Stimulated activated CD8-positive, alpha-beta memory T cell treated with anti-CD3 and anti-CD28 coated beads, Interleukin-7, amount 100 ng/mL, for 24 hours (primary cell): ENCODE data around the gene MAN2B2.
"Not testable (repeated sequence)": the region's sequence is repeated elsewhere in the genome, so short reads cannot be mapped to it uniquely, and the experiment has no call there.

Source experiments
- DNase-seq: peaks from one replicate; pipeline ENCODE4 v3.0.0-alpha.2; 2020; ENCODE audit warnings: low read depth

Gene MAN2B2

GRCh38 chr4:6643141-6643847, 68.3 kb downstream of the MAN2B2 start:
- no peak for DNase-seq

- DNase-seq, result no peak
Measured at GRCh38 chr4:6644792-6645530, 70.0 kb downstream of the MAN2B2 start.

GRCh38 chr4:6647169-6647568, 72.2 kb downstream of the MAN2B2 start:
- no peak for DNase-seq

DNA sequence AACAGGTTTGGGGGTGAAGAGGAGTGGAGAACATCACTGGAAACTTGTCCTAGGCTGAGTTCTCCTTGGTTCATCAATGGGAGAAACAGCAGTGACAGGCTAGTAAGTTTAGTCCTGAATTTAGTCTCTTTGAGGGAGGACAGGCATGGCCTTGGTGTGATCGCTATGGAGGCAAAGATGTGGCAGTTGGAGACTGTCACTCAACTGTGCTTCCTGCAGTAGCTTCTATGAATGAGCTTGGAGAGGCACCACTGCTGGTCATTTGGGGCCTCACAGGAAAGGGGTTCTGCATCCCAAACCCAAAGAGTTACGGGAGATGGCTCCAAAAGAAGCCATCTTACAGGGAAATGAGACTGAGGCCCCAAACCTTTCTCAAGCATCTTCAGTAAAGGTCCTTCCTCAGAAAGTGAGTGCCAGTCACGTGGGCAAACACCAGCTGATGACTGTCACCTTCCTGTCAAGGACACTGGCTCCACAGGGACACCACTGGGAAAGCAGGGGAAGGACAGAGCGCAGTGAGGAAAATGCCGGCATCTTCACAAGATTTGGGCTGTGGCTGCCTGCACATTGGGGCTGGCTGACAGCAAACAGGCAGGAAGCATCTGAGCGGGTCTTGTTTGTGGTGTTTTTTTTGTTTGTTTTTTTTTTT, 72.7 kb downstream of the MAN2B2 start:
- DNase-seq, result no peak

DNA sequence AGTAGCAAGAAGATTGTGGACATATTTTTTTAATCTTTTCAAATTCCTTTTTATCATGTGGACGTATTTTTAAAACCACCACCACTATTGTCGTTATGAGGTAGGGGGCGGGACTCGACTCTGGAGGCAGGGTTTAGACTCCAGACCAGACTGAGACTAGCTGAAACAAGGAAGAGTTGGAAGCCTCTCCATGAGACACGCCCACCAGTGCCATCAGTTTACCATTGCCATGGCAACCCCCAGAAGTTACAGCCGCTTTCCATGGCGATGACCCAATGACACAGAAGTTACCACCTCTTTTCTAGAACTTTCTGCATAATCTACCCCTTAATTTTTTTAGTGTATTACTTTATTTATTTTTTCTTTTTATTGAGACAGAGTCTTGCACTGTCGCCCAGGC, 74.2 kb downstream of the MAN2B2 start:
- DNase-seq, result no peak

GRCh38 chr4:6654211-6654610, 79.2 kb downstream of the MAN2B2 start:
- DNase-seq, result not testable (repeated sequence)

- not testable (repeated sequence) for DNase-seq
Measured at GRCh38 chr4:6655291-6655690, 80.3 kb downstream of the MAN2B2 start.

DNA sequence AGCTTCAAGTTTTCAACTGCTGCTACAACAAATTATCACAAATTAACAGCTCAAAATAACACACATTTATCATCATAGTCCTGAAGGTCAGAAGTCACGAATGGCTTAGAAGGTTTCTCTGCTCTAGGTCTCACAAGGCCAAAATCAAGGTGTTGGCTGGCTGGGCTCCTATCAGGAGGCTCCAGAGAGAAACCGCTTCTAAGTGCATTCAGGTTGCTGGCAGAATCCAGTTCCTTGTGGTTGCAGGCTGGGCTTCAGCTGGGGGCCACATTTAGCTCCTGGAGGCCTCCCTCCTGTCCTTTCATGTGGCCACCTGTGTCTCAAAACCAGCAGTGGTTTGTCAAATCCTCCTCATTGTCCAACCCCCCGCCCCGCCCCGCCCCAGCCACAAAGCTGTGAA, 80.9 kb downstream of the MAN2B2 start:
- no peak for DNase-seq

- no peak for DNase-seq
Measured at GRCh38 chr4:6657242-6658208, 82.5 kb downstream of the MAN2B2 start.

GRCh38 chr4:6658209-6658595, 83.2 kb downstream of the MAN2B2 start:
- no peak for DNase-seq

GRCh38 chr4:6658597-6659075, 83.6 kb downstream of the MAN2B2 start:
- DNase-seq, result peak; percentile 11

GRCh38 chr4:6659897-6660296, 84.9 kb downstream of the MAN2B2 start:
- DNase-seq, result no peak

GRCh38 chr4:6660430-6660829, 85.4 kb downstream of the MAN2B2 start:
- DNase-seq, result no peak

DNA sequence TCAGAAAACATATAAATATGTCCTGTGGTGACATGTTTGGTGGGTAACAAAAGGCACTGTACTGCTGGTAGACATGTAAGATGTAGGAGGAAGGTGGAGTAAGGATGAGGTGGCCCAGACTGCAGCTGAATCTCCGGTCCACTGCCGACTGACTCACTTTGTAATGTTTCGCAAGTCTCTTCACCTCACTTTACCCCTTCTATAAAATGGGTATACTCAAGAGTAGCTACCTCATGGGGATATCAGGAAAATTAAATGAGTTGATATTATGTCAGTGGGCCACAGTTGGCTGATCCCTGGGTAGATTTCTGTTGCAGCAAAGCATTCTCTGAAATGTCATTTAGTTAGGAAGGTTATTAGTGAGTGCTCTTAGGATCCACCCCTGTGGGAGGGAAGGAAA, 87.6 kb downstream of the MAN2B2 start:
- no peak for DNase-seq

DNA sequence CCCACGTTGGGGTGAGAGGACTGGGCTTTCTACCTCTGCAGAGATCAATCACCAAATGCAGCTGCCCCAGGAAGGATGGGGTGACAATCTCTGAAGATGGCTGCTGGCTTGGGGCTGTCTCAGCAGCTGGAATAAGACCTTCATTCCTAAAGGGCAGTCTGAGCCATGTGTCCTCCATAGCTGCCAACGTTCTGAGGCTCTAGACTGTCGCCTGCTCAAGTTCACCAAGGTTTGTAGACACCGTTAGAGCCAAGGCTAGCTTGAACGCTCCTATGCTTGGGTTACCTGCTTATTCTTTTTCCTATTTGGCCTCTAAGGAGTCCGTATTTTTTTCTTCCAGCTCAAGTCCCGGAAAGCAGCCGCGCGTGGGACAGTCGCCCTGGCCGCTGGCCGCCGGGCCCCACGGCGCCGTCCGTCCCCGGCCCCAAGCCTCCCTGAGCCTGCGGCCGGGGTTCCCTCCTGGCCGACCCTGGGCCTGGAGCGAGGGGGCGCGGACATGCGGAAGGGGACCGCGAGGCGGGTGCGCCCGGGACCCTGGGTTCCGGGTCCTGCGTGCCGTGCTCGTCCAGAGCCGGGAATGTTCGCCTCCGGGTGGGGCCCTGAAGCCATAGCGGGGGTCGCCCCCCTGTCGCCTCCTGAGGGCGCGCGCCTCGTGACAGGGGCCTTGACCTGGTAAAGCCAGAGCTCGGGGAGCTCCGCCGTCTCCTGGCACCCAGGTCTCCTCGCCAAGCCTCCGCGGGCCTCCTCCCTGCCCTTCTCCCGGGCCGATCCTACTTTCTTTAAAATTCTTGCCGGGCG, 88.8 kb downstream of the MAN2B2 start:
- DNase-seq, result no peak

DNA sequence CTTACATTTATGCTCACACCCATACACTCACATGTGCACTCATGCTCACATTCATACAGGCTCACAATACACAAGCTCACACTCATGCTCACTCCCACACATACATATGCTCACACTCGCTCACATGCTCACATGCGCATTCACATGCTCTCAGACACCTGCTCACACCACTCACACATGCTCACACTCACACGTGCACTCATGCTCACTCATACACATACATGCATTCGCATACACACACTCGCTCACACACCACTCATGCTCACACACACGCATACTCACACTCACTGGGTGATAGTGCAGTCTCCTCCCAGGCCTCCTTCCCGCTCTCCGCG, 90.3 kb downstream of the MAN2B2 start:
- DNase-seq, result no peak

- no peak for DNase-seq
Measured at GRCh38 chr4:6668391-6668790, 93.4 kb downstream of the MAN2B2 start.

DNA sequence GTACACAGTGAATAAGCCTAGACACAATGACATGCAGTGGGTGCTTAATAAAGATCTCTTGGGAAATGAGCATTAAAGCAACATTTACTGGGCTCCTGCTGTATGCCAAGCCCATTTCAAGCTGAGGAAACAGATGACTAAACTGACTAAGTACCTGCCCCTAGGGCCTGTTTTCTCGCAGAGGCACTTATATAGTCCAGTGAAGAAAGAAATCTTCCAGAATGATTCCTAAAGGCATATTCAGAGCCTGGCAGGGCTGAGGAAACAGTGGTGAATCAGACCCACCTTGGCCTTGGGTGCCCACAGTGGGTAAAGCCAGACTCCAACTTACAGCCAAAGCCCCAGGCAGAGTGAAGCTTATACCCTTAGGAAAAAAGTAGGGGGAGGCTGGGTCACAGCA, 96.7 kb downstream of the MAN2B2 start:
- no peak for DNase-seq

- no peak for DNase-seq
Measured at GRCh38 chr4:6672131-6672530, 97.1 kb downstream of the MAN2B2 start.

DNA sequence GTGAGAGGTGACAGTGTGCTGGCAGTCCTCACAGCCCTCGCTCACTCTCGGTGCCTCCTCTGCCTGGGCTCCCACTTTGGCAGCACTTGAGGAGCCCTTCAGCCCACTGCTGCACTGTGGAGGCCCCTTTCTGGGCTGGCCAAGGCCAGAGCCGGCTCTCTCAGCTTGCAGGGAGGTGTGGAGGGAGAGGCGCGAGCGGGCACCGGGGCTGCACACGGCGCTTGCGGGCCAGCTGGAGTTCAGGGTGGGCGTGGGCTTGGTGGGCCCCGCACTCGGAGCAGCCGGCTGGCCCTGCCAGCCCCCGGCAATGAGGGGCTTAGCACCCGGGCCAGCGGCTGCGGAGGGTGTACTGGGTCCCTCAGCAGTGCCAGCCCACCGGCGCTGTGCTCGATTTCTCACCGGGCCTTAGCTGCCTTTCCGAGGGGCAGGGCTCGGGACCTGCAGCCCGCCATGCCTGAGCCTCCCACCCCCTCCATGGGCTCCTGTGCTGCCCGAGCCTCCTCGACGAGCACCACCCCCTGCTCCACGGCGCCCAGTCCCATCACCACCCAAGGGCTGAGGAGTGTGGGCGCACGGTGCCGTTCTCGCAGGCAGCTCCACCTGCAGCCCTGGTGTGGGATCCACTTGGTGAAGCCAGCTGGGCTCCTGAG, 97.7 kb downstream of the MAN2B2 start:
- not testable (repeated sequence) for DNase-seq
